WI38 (cell line): Measurements from ENCODE around the gene RDH11.

Source experiments
- H3K4me3 ChIP-seq: 2 replicates; pipeline ENCODE4 v1.5.1; 2011; ENCODE audit warnings: low read depth, mild to moderate bottlenecking, control low read depth, low read length
- CTCF ChIP-seq: IDR thresholded peaks from 2 replicates; pipeline ENCODE4 v1.5.1; 2012; ENCODE audit warnings: low read depth, mild to moderate bottlenecking, control low read depth, low read length

The RDH11 gene

DNA sequence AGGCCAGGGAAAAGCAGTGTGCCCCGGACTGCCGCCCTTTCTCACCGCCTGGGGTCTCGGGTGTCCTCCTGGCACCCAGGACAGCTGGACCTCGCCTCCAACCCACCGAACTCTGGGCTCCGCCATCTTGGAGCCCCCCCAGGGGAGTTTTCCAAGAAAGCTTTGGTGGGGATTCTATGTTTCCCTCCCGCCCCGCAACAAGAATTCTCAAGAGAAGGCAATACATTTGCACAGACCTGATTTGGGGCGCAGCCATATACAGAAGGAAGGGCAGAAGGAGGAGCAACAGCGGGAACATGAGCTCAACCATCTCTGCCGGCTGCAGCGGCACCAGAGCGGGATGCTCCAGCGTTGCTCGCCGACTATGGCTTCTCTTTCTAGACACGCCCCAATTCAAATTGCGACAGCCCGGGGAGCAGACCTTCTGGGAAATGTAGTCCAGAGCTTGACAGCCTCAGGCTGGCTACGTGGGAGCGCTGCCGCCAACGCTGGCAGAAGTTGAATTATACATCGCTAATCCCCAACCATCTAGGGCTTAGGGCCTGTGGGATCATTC is at the start of gene RDH11:
RDH11 (minus strand) TSS at position 371 of the 556 bp plus-strand sequence; CDS start at position 310, 61 bp downstream.
- no peak for TF ChIP-seq CTCF
- H3K4me3 ChIP-seq = peak within 1 kb of the TSS; percentile 92

DNA sequence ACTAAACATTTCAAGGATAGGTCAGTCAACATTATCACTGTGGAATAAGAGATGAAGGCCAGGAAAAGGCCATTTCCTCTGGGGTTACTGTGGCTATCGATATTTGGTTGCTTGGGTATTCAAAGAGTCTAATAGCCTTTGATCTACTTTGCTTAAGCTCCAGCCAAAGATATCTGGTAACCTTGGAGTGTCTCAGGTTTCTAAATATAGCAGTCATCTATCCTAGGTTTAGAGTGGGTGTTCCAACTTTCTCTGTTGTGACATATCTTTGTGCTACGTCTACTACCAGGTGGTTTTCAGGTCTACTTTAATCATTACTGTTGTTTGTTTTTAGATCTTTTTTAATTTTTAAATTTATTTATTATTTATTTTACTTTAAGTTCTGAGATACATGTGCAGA is 48.5 kb upstream of the RDH11 start:
- no peak for TF ChIP-seq CTCF

GRCh38 chr14:67738740-67739504 is 43.4 kb upstream of the RDH11 start:
- no peak overlapping the region for H3K4me3 ChIP-seq
- TF ChIP-seq CTCF = no peak

More for the DNA sequence above, 48.5 kb upstream of the RDH11 start:
- H3K4me3 ChIP-seq = no peak overlapping the region

- H3K4me3 ChIP-seq = no peak overlapping the region
- no peak for TF ChIP-seq CTCF
Observed at GRCh38 chr14:67736771-67737170, 41.2 kb upstream of the RDH11 start.

DNA sequence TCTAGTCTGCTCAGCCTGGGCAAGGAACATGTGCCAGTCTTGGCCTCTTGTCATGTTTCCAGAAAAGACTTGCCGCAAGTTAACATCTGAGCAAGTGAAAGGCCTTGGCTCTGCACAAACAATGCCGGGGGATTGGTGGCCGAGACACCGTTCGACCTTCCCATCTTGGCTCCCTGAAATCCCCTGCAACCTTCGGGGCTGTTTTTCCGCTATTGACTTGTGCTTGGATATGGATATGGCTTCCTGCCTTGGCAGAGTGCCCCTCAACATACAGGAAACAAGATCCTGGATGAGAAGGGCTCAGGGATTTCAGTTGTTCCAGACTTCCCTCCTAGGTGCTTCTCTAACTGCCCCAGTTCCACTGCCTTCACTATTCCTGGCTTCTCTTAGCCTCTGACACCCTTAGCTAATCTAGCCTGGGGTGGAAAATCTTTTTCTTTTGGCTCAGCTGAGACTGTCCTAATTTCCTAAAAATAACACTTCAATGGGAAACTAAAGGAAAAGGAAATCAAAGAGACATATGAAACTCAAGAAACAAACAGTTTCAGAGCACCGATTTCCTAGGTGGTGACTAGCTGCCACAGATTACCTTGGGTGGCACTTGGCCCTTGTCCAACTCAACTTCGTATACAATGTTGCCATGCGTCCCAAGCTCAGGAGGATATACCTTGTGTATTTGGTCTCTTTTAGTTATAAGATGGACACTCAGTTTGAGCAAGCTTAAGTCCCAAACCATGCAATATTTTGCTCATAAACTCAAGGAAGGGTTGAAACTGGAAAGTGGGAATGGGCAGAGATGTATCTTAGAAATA is 40.0 kb upstream of the RDH11 start:
- no peak for TF ChIP-seq CTCF
- no peak overlapping the region for H3K4me3 ChIP-seq

DNA sequence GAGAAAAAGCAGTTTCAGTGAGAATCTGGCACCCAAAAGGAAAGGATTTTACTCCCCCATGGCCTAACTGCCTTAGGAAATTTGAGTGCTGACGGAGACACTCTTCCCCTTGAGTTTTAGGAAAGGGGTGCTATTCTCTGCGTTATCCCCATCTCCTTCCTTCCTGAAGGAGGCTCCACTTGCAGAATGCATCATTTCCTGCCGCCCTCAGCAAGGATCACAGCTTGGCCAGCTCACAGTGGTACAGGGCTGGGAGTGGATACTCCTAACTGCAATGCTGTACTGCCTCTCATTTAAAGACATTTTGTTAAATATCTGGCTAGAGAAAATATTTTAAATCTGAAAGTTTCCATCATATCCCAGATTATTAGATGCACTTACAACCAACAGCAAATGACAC is 39.1 kb upstream of the RDH11 start:
- TF ChIP-seq CTCF = no peak
- no peak overlapping the region for H3K4me3 ChIP-seq

DNA sequence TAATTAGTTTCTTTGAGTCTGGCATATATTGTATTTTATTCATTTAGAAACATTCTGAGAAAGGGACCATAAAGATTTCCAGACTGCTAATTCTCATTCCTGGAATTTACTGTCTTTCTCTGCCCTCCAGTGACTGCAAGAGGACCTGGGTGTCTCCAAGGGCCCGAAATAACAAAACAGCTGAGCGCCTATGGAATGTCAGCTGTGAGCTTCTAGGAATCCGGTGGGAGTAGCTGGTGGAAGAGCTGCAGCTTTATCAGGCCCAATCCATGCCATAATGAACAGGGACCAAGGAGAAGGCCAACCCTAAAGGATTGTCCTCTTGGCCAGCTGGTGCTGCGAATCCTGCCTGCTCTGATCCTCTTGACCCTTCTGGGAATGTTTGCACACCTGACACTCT is 38.1 kb upstream of the RDH11 start:
- no peak for TF ChIP-seq CTCF

More for the DNA sequence above, 38.1 kb upstream of the RDH11 start:
- no peak overlapping the region for H3K4me3 ChIP-seq
